IMR-90 (cell line): ENCODE data around the gene USP40. TPM values are rescaled to one million over a fixed set of nuclear protein-coding genes. Genes with fewer than 3 reads are reported as not detected.

Source experiments
- ATAC-seq: fragments of 200-7000 bp; cut with Tn5 transposase; 2 replicates; pipeline ENCODE4 v1.9.1; 2020; ENCODE audit warnings: low read depth, mild to moderate bottlenecking, moderate library complexity
- BruUV-seq: library from RNA; stranded (reverse); fragments of 400-500 nt; replicated peaks from 2 replicates; lab custom pipeline; 2021; lab: Mats Ljungman, UMichigan
- CTCF ChIA-PET: fragments of 300-600 bp; formaldehyde crosslinking; extraction: SDS; loops from one replicate; lab custom pipeline; 2021; ENCODE audit warnings: antibody characterized with exemption; lab: Yijun Ruan, JAX
- POLR2A ChIA-PET: fragments of 300-600 bp; sonication (Branson Sonifier 250); formaldehyde crosslinking; loops from one replicate; lab custom pipeline; 2022; ENCODE audit warnings: antibody characterized with exemption; ENCODE audit not compliant: unreplicated experiment; lab: Charles Lee
- DNase-seq: peaks from one replicate; pipeline ENCODE4 v3.0.0; 2013
- H2AFZ ChIP-seq: replicated peaks from 2 replicates; pipeline ENCODE3; 2013; ENCODE audit warnings: low read length, mild to moderate bottlenecking; ENCODE audit not compliant: poor library complexity
- H2AK5ac ChIP-seq: 2 replicates; pipeline ENCODE4 v1.6.1; 2013; ENCODE audit warnings: low read depth, low read length, inconsistent platforms
- H2AK9ac ChIP-seq: replicated peaks from 2 replicates; pipeline ENCODE3; 2013; ENCODE audit warnings: mild to moderate bottlenecking, low read depth, low read length, moderate library complexity; ENCODE audit not compliant: poor library complexity
- H2BK120ac ChIP-seq: 2 replicates; pipeline ENCODE4 v1.6.1; 2013; ENCODE audit warnings: low read depth, low read length, inconsistent platforms
- H2BK15ac ChIP-seq: 3 replicates; pipeline ENCODE4 v1.6.1; 2013; ENCODE audit warnings: low read depth, low read length, inconsistent platforms
- H2BK20ac ChIP-seq: 2 replicates; pipeline ENCODE4 v1.6.1; 2013; ENCODE audit warnings: low read depth, mild to moderate bottlenecking, inconsistent platforms, low read length, moderate library complexity
- H2BK5ac ChIP-seq: 2 replicates; pipeline ENCODE4 v1.6.1; 2013; ENCODE audit warnings: mild to moderate bottlenecking, low read depth, low read length, inconsistent platforms; ENCODE audit not compliant: poor library complexity, severe bottlenecking
- H3K14ac ChIP-seq: replicated peaks from 2 replicates; pipeline ENCODE4 v1.6.1; 2013; ENCODE audit warnings: low read depth, low read length, inconsistent platforms
- H3K18ac ChIP-seq: 2 replicates; pipeline ENCODE4 v1.6.1; 2013; ENCODE audit warnings: low read depth, low read length, control low read depth
- H3K23ac ChIP-seq: 2 replicates; pipeline ENCODE4 v1.6.1; 2013; ENCODE audit warnings: low read depth, low read length, inconsistent platforms
- H3K27ac ChIP-seq: 2 replicates; pipeline ENCODE4 v1.5.1; 2013; ENCODE audit warnings: mild to moderate bottlenecking, control low read depth, low read length; ENCODE audit not compliant: insufficient read depth
- H3K27me3 ChIP-seq: 2 replicates; pipeline ENCODE4 v1.6.1; 2013; ENCODE audit warnings: low read length; ENCODE audit not compliant: control insufficient read depth, insufficient read depth
- H3K36me3 ChIP-seq: 2 replicates; pipeline ENCODE4 v1.6.1; 2013; ENCODE audit warnings: low read length, mixed read lengths; ENCODE audit not compliant: control insufficient read depth, insufficient read depth
- H3K4ac ChIP-seq: 2 replicates; pipeline ENCODE4 v1.6.1; 2013; ENCODE audit warnings: low read depth, low read length, inconsistent platforms
- H3K4me1 ChIP-seq: 2 replicates; pipeline ENCODE4 v1.6.1; 2013; ENCODE audit warnings: low read length, mixed read lengths; ENCODE audit not compliant: control insufficient read depth, insufficient read depth
- H3K4me2 ChIP-seq: 2 replicates; pipeline ENCODE4 v1.6.1; 2013; ENCODE audit warnings: low read depth, mild to moderate bottlenecking, control low read depth, low read length, moderate library complexity
- H3K4me3 ChIP-seq: 2 replicates; pipeline ENCODE4 v1.5.1; 2013; ENCODE audit warnings: low read depth, mild to moderate bottlenecking, control low read depth, low read length, moderate library complexity; ENCODE audit not compliant: insufficient read depth
- H3K56ac ChIP-seq: 2 replicates; pipeline ENCODE4 v1.6.1; 2013; ENCODE audit warnings: low read length, inconsistent platforms; ENCODE audit not compliant: insufficient read depth; ENCODE audit errors: extremely low read depth
- H3K79me1 ChIP-seq, 2 experiments: 2 replicates each; pipeline ENCODE4 v1.6.1; 2013; ENCODE audit warnings: low read length in 2 of 2, inconsistent platforms in 1 of 2, low read depth in 1 of 2
- H3K9ac ChIP-seq: 2 replicates; pipeline ENCODE4 v1.6.1; 2013; ENCODE audit warnings: low read depth, low read length, control low read depth
- H3K9me1 ChIP-seq: 2 replicates; pipeline ENCODE4 v1.6.1; 2013; ENCODE audit warnings: low read length, inconsistent platforms; ENCODE audit not compliant: insufficient read depth
- H3K9me3 ChIP-seq: 2 replicates; pipeline ENCODE4 v1.6.1; 2013; ENCODE audit warnings: low read length; ENCODE audit not compliant: control insufficient read depth, insufficient read depth
- H4K20me1 ChIP-seq: 2 replicates; pipeline ENCODE4 v1.6.1; 2013; ENCODE audit warnings: low read length, inconsistent platforms; ENCODE audit not compliant: insufficient read depth
- H4K5ac ChIP-seq: 2 replicates; pipeline ENCODE4 v1.6.1; 2013; ENCODE audit warnings: mild to moderate bottlenecking, low read depth, low read length, control low read depth
- H4K8ac ChIP-seq, 2 experiments: 2 replicates each; pipeline ENCODE4 v1.6.1; 2013; ENCODE audit warnings: low read depth in 2 of 2, low read length in 2 of 2, control low read depth in 1 of 2, inconsistent platforms in 1 of 2
- H4K91ac ChIP-seq: 2 replicates; pipeline ENCODE4 v1.6.1; 2013; ENCODE audit warnings: low read depth, low read length, inconsistent platforms; ENCODE audit not compliant: insufficient read depth
- BHLHE40 ChIP-seq: fragments of 150-350 bp; IDR thresholded peaks from 2 replicates; pipeline ENCODE4 v1.6.1; 2016; ENCODE audit warnings: mild to moderate bottlenecking, low read depth, low read length
- CEBPB ChIP-seq: IDR thresholded peaks from 2 replicates; pipeline ENCODE4 v1.6.1; 2012; ENCODE audit warnings: low read depth, low read length, improper control_type of control experiment
- CHD1 ChIP-seq: IDR thresholded peaks from 2 replicates; pipeline ENCODE4 v1.6.1; 2012; ENCODE audit warnings: low read depth, low read length, improper control_type of control experiment
- CTCF ChIP-seq: conservative IDR thresholded peaks from 2 replicates; pipeline ENCODE4 v1.5.1; 2012; ENCODE audit warnings: mild to moderate bottlenecking, low read depth, low read length, improper control_type of control experiment
- ELK1 ChIP-seq: fragments of 150-350 bp; IDR thresholded peaks from 2 replicates; pipeline ENCODE4 v1.6.1; 2016; ENCODE audit warnings: low read depth, mild to moderate bottlenecking, low read length, moderate library complexity, borderline replicate concordance
- FOS ChIP-seq: fragments of 150-350 bp; IDR thresholded peaks from 2 replicates; pipeline ENCODE4 v1.6.1; 2016; ENCODE audit warnings: low read depth, low read length
- MAFK ChIP-seq: IDR thresholded peaks from 2 replicates; pipeline ENCODE4 v1.6.1; 2012; ENCODE audit warnings: low read depth, low read length, improper control_type of control experiment
- MAZ ChIP-seq: IDR thresholded peaks from 2 replicates; pipeline ENCODE4 v1.6.1; 2012; ENCODE audit warnings: low read depth, mild to moderate bottlenecking, low read length, improper control_type of control experiment, moderate library complexity, borderline replicate concordance
- MXI1 ChIP-seq: IDR thresholded peaks from 2 replicates; pipeline ENCODE4 v1.6.1; 2012; ENCODE audit warnings: low read depth, mild to moderate bottlenecking, low read length, moderate library complexity, borderline replicate concordance
- NFE2L2 ChIP-seq: fragments of 150-350 bp; IDR thresholded peaks from 2 replicates; pipeline ENCODE4 v1.6.1; 2016; ENCODE audit warnings: low read depth, mild to moderate bottlenecking, low read length
- POLR2A ChIP-seq: IDR thresholded peaks from 2 replicates; pipeline ENCODE4 v1.6.1; 2012; ENCODE audit warnings: mild to moderate bottlenecking, low read depth, low read length
- RAD21 ChIP-seq: IDR thresholded peaks from 2 replicates; pipeline ENCODE4 v1.6.1; 2012; ENCODE audit warnings: low read length, improper control_type of control experiment
- RCOR1 ChIP-seq: IDR thresholded peaks from 2 replicates; pipeline ENCODE4 v1.6.1; 2012; ENCODE audit warnings: mild to moderate bottlenecking, low read length, improper control_type of control experiment; ENCODE audit not compliant: insufficient replicate concordance
- RFX5 ChIP-seq: IDR thresholded peaks from 2 replicates; pipeline ENCODE4 v1.8.0; 2012; ENCODE audit warnings: low read depth, mild to moderate bottlenecking, low read length, moderate library complexity
- SMC3 ChIP-seq: fragments of 150-350 bp; IDR thresholded peaks from 2 replicates; pipeline ENCODE4 v1.6.1; 2016; ENCODE audit warnings: low read depth, mild to moderate bottlenecking, antibody characterized with exemption, low read length, moderate library complexity
- WGBS, 2 experiments: methylation state at CpG; one replicate each; pipeline versions ENCODE4 v1.1.5 to v1.1.7; 2013; ENCODE audit warnings: missing lambda C conversion rate in 2 of 2; ENCODE audit not compliant: insufficient read length in 1 of 2; ENCODE audit errors: extremely low coverage in 2 of 2; 5-methylcytosine and 5-hydroxymethylcytosine counted together
- dilution Hi-C: fragments of 300-500 bp; cut with HindIII; formaldehyde crosslinking; loops from one replicate; pipeline ENCODE4 v1.14.3; 2018; ENCODE audit warnings: low sequenced_read_pairs; ENCODE audit not compliant: unreplicated experiment
- in situ Hi-C: fragments of 300-500 bp; cut with MboI; formaldehyde crosslinking; loops from 3 replicates; pipeline ENCODE4 v1.14.3; 2019; ENCODE audit warnings: low sequenced_read_pairs, inconsistent platforms, mixed read lengths
- intact Hi-C: fragments of 100-400 bp; cut with micrococcal nuclease; formaldehyde crosslinking; loops from 2 replicates; pipeline ENCODE4 v1.10.0; 2022
- polyA plus RNA-seq, 3 experiments: library from polyadenylated mRNA; depleted of rRNA; stranded (reverse); fragments of >200 nt; gene quantifications; 2 replicates each; pipeline ENCODE4 v1.2.3, GENCODE V29; 2012; ENCODE audit warnings: low replicate concordance in 1 of 3
- total RNA-seq: library from RNA; depleted of rRNA; stranded (reverse); fragments of >200 nt; gene quantifications from 2 replicates; pipeline ENCODE4 v1.2.3, GENCODE V29; 2012

Gene USP40
- total and polyA plus RNA-seq, 2 of the 4 experiments (the other 2 are of a cell fraction), result 30.1 to 30.8 TPM

GRCh38 chr2:233476063-233476410 lies 90.5 kb downstream of the USP40 start:
- H3K9ac ChIP-seq, result no peak overlapping the region
- no peak overlapping the region for H4K5ac ChIP-seq
- H2BK20ac ChIP-seq, result no peak overlapping the region
- TSS peak; percentile 80 for BruUV-seq
- DNase-seq, result no peak
- ChIA-PET POLR2A (no interaction called here), CTCF (no interaction called here)
- H2BK120ac ChIP-seq, result no peak overlapping the region
- no peaks in the 10 kb centered on the region for H3K9me3 ChIP-seq
- no peak overlapping the region for H3K14ac ChIP-seq
- no peak overlapping the region for H3K4me3 ChIP-seq
- H2AK5ac ChIP-seq, result no peak overlapping the region
- no peak overlapping the region for H2AFZ ChIP-seq
- in situ Hi-C loops (no loop called here), intact Hi-C loops (no loop called here), dilution Hi-C loops (no loop called here)
- H4K20me1 ChIP-seq, result no peaks in the 10 kb centered on the region
- H2BK5ac ChIP-seq, result no peak overlapping the region
- no peaks in the 10 kb centered on the region; a peak in 1 of 4 replicates for H3K79me1 ChIP-seq
- no peak overlapping the region for H3K27ac ChIP-seq
- H4K91ac ChIP-seq, result no peak overlapping the region
- H3K9me1 ChIP-seq, result no peaks in the 10 kb centered on the region; the same call in 1 of the 2 replicates
- H3K4ac ChIP-seq, result no peak overlapping the region
- no peak overlapping the region for H3K18ac ChIP-seq
- peaks cover 44% of the 10 kb centered on the region for H3K36me3 ChIP-seq
- no peak overlapping the region for H2AK9ac ChIP-seq
- ATAC-seq, result no peak
- no peaks in the 10 kb centered on the region for H3K27me3 ChIP-seq
- H4K8ac ChIP-seq, result no peak overlapping the region
- TF ChIP-seq RFX5, result no peak
- TF ChIP-seq ELK1, result no peak
- TF ChIP-seq CTCF, result no peak
- TF ChIP-seq FOS, result no peak
- TF ChIP-seq NFE2L2, result no peak
- no peak for TF ChIP-seq BHLHE40
- no peak for TF ChIP-seq SMC3
- TF ChIP-seq MAFK, result no peak
- TF ChIP-seq MXI1, result no peak
- TF ChIP-seq CEBPB, result no peak
- TF ChIP-seq RAD21, result no peak
- TF ChIP-seq CHD1, result no peak
- TF ChIP-seq RCOR1, result no peak
- TF ChIP-seq MAZ, result no peak
- no peak for TF ChIP-seq POLR2A
- no peak overlapping the region for H3K23ac ChIP-seq
- H3K56ac ChIP-seq, result no peak overlapping the region
- no peak overlapping the region for H2BK15ac ChIP-seq
- no peak overlapping the region for H3K4me2 ChIP-seq
- no CpG with 5 or more reads among the region's 14 CpGs for WGBS, 2 experiments
- peaks cover 5% of the 10 kb centered on the region for H3K4me1 ChIP-seq
